ENCODE results near the gene ZNF239.

DNA sequence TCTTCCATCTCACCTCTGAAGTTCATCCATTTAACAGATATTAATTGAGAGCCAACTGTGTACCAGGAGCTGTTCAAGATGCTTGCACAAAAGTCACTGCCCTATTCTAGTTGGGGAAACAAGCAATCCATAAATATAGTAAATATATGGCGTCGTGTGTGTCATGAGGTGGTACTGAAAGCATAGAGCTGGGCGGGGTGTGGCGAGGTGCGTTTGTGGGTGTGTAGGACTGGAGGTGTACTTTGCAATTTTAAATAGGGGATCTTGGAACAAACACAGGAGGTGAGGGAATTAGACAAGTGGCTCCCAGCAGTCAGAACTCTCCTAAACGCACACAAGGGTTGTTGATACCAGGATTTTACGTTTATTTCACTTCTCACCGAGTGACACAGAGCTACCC is 490 bp upstream of the ZNF239 start:
- TF ChIP-seq, protein P1, sequence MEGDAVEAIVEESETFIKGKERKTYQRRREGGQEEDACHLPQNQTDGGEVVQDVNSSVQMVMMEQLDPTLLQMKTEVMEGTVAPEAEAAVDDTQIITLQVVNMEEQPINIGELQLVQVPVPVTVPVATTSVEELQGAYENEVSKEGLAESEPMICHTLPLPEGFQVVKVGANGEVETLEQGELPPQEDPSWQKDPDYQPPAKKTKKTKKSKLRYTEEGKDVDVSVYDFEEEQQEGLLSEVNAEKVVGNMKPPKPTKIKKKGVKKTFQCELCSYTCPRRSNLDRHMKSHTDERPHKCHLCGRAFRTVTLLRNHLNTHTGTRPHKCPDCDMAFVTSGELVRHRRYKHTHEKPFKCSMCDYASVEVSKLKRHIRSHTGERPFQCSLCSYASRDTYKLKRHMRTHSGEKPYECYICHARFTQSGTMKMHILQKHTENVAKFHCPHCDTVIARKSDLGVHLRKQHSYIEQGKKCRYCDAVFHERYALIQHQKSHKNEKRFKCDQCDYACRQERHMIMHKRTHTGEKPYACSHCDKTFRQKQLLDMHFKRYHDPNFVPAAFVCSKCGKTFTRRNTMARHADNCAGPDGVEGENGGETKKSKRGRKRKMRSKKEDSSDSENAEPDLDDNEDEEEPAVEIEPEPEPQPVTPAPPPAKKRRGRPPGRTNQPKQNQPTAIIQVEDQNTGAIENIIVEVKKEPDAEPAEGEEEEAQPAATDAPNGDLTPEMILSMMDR (IDR thresholded peaks at IDR 0.05; ENCODE audit: insufficient read depth, low read length), result no peak
- TF ChIP-seq, protein P2, sequence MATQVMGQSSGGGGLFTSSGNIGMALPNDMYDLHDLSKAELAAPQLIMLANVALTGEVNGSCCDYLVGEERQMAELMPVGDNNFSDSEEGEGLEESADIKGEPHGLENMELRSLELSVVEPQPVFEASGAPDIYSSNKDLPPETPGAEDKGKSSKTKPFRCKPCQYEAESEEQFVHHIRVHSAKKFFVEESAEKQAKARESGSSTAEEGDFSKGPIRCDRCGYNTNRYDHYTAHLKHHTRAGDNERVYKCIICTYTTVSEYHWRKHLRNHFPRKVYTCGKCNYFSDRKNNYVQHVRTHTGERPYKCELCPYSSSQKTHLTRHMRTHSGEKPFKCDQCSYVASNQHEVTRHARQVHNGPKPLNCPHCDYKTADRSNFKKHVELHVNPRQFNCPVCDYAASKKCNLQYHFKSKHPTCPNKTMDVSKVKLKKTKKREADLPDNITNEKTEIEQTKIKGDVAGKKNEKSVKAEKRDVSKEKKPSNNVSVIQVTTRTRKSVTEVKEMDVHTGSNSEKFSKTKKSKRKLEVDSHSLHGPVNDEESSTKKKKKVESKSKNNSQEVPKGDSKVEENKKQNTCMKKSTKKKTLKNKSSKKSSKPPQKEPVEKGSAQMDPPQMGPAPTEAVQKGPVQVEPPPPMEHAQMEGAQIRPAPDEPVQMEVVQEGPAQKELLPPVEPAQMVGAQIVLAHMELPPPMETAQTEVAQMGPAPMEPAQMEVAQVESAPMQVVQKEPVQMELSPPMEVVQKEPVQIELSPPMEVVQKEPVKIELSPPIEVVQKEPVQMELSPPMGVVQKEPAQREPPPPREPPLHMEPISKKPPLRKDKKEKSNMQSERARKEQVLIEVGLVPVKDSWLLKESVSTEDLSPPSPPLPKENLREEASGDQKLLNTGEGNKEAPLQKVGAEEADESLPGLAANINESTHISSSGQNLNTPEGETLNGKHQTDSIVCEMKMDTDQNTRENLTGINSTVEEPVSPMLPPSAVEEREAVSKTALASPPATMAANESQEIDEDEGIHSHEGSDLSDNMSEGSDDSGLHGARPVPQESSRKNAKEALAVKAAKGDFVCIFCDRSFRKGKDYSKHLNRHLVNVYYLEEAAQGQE (IDR thresholded peaks at IDR 0.05; ENCODE audit: insufficient replicate concordance, low read depth), result no peak
- TF ChIP-seq SPI1 (IDR thresholded peaks at IDR 0.05; ENCODE audit: borderline replicate concordance, low read depth), result no peak
- no peak for TF ChIP-seq POLR2AphosphoS5 (IDR thresholded peaks at IDR 0.05; ENCODE audit: low read depth)
- no peak for TF ChIP-seq GABPA (IDR thresholded peaks at IDR 0.05; ENCODE audit: low read depth)
